ENCODE measurements around the gene KLHL10.

The KLHL10 gene

GRCh38 chr17:41837761-41838538 is at the start of gene KLHL10:
KLHL10 (plus strand) TSS chr17:41837825; CDS start chr17:41837933, 108 bp downstream.
- Mint-ChIP-seq H3K36me3 (ENCODE audit: insufficient read depth) (no peaks in the 10 kb centered on the region), H3K27me3 (no peaks in the 10 kb centered on the region), H3K4me3 (peak within 1 kb of the TSS; percentile 81), H3K27ac (ENCODE audit: low read depth) (no peak within 1 kb of the TSS), H3K4me1 (peaks cover 10% of the 10 kb centered on the region), H3K9me3 (no peaks in the 10 kb centered on the region)
- ATAC-seq (replicated peaks; ENCODE audit: extremely low read depth, poor library complexity, severe bottlenecking) (no peak), DNase-seq (ENCODE audit: low spot score in 2 of 2) (no peak)

GRCh38 chr17:41792845-41793783 is 44.5 kb upstream of the KLHL10 start:
- DNase-seq (ENCODE audit: low spot score in 2 of 2): no peak
- Mint-ChIP-seq H3K27me3 (peaks cover 13% of the 10 kb centered on the region), H3K27ac (ENCODE audit: low read depth) (no peak overlapping the region), H3K9me3 (no peaks in the 10 kb centered on the region), H3K4me1 (peaks cover 9% of the 10 kb centered on the region), H3K4me3 (no peak overlapping the region), H3K36me3 (ENCODE audit: insufficient read depth) (peaks cover 2% of the 10 kb centered on the region)
- ATAC-seq (replicated peaks; ENCODE audit: extremely low read depth, poor library complexity, severe bottlenecking): no peak

- ATAC-seq (replicated peaks; ENCODE audit: extremely low read depth, poor library complexity, severe bottlenecking): no peak
- Mint-ChIP-seq H3K27me3 (peaks cover 9% of the 10 kb centered on the region), H3K36me3 (ENCODE audit: insufficient read depth) (peaks cover 2% of the 10 kb centered on the region), H3K27ac (ENCODE audit: low read depth) (no peak overlapping the region), H3K4me1 (peaks cover 2% of the 10 kb centered on the region), H3K4me3 (no peak overlapping the region), H3K9me3 (no peaks in the 10 kb centered on the region)
- no peak for DNase-seq (ENCODE audit: low spot score in 2 of 2)
Measured at GRCh38 chr17:41793784-41794539, 43.7 kb upstream of the KLHL10 start.

- Mint-ChIP-seq H3K4me3 (no peak overlapping the region), H3K27ac (ENCODE audit: low read depth) (no peak overlapping the region), H3K4me1 (no peaks in the 10 kb centered on the region), H3K36me3 (ENCODE audit: insufficient read depth) (peaks cover 2% of the 10 kb centered on the region), H3K9me3 (no peaks in the 10 kb centered on the region), H3K27me3 (peaks cover 3% of the 10 kb centered on the region)
- DNase-seq (ENCODE audit: low spot score in 2 of 2): no peak
- no peak for ATAC-seq (replicated peaks; ENCODE audit: extremely low read depth, poor library complexity, severe bottlenecking)
Measured at GRCh38 chr17:41794540-41794975, 43.1 kb upstream of the KLHL10 start.

GRCh38 chr17:41796121-41796895 is 41.3 kb upstream of the KLHL10 start:
- H3K27ac Mint-ChIP-seq (ENCODE audit: low read depth): no peak overlapping the region
- H3K4me1 Mint-ChIP-seq: peaks cover under 1% of the 10 kb centered on the region
- DNase-seq (ENCODE audit: low spot score in 2 of 2) (no peak), ATAC-seq (replicated peaks; ENCODE audit: extremely low read depth, poor library complexity, severe bottlenecking) (no peak)
- H3K27me3 Mint-ChIP-seq: no peaks in the 10 kb centered on the region
- H3K9me3 Mint-ChIP-seq: no peaks in the 10 kb centered on the region
- no peak overlapping the region for H3K4me3 Mint-ChIP-seq
- H3K36me3 Mint-ChIP-seq (ENCODE audit: insufficient read depth): no peaks in the 10 kb centered on the region

- Mint-ChIP-seq H3K4me3 (no peak overlapping the region), H3K27ac (ENCODE audit: low read depth) (no peak overlapping the region), H3K27me3 (no peaks in the 10 kb centered on the region), H3K9me3 (no peaks in the 10 kb centered on the region), H3K4me1 (peaks cover 6% of the 10 kb centered on the region), H3K36me3 (ENCODE audit: insufficient read depth) (no peaks in the 10 kb centered on the region)
- ATAC-seq (replicated peaks; ENCODE audit: extremely low read depth, poor library complexity, severe bottlenecking) (no peak), DNase-seq (ENCODE audit: low spot score in 2 of 2) (no peak)
Measured at GRCh38 chr17:41797377-41797776, 40.2 kb upstream of the KLHL10 start.

GRCh38 chr17:41799366-41799765 is 38.3 kb upstream of the KLHL10 start:
- no peaks in the 10 kb centered on the region for H3K36me3 Mint-ChIP-seq (ENCODE audit: insufficient read depth)
- no peak overlapping the region for H3K4me3 Mint-ChIP-seq
- H3K27ac Mint-ChIP-seq (ENCODE audit: low read depth): no peak overlapping the region
- DNase-seq (ENCODE audit: low spot score in 2 of 2): no peak
- H3K4me1 Mint-ChIP-seq: peaks cover 6% of the 10 kb centered on the region
- ATAC-seq (replicated peaks; ENCODE audit: extremely low read depth, poor library complexity, severe bottlenecking): no peak
- H3K27me3 Mint-ChIP-seq: no peaks in the 10 kb centered on the region
- H3K9me3 Mint-ChIP-seq: no peaks in the 10 kb centered on the region

- Mint-ChIP-seq H3K4me1 (peaks cover 6% of the 10 kb centered on the region), H3K27me3 (no peaks in the 10 kb centered on the region), H3K27ac (ENCODE audit: low read depth) (no peak overlapping the region), H3K36me3 (ENCODE audit: insufficient read depth) (peaks cover 1% of the 10 kb centered on the region), H3K9me3 (no peaks in the 10 kb centered on the region), H3K4me3 (no peak overlapping the region)
- DNase-seq (ENCODE audit: low spot score in 2 of 2) (no peak), ATAC-seq (replicated peaks; ENCODE audit: extremely low read depth, poor library complexity, severe bottlenecking) (no peak)
Measured at GRCh38 chr17:41800601-41801373, 36.8 kb upstream of the KLHL10 start.

GRCh38 chr17:41801374-41802271 is 36.0 kb upstream of the KLHL10 start:
- ATAC-seq (replicated peaks; ENCODE audit: extremely low read depth, poor library complexity, severe bottlenecking): peak; percentile 49
- H3K4me1 Mint-ChIP-seq: peaks cover 6% of the 10 kb centered on the region
- no peak overlapping the region for H3K4me3 Mint-ChIP-seq
- peaks cover 1% of the 10 kb centered on the region for H3K36me3 Mint-ChIP-seq (ENCODE audit: insufficient read depth)
- H3K9me3 Mint-ChIP-seq: no peaks in the 10 kb centered on the region
- peak; percentile 52 to 67 for DNase-seq (ENCODE audit: low spot score in 2 of 2)
- H3K27me3 Mint-ChIP-seq: no peaks in the 10 kb centered on the region
- no peak overlapping the region for H3K27ac Mint-ChIP-seq (ENCODE audit: low read depth)

- ATAC-seq (replicated peaks; ENCODE audit: extremely low read depth, poor library complexity, severe bottlenecking) (no peak), DNase-seq (ENCODE audit: low spot score in 2 of 2) (no peak)
- Mint-ChIP-seq H3K4me3 (no peak overlapping the region), H3K36me3 (ENCODE audit: insufficient read depth) (peaks cover 1% of the 10 kb centered on the region), H3K27me3 (no peaks in the 10 kb centered on the region), H3K27ac (ENCODE audit: low read depth) (no peak overlapping the region), H3K9me3 (no peaks in the 10 kb centered on the region), H3K4me1 (peaks cover 6% of the 10 kb centered on the region)
Measured at GRCh38 chr17:41803049-41804020, 34.3 kb upstream of the KLHL10 start.

All from central memory CD8-positive, alpha-beta T cell (primary cell).